MG63 (cell line): ENCODE results near the gene RAP1A. TPM values are rescaled to one million over a fixed set of nuclear protein-coding genes. Genes with fewer than 3 reads are reported as not detected.
A peak's percentile ranks its signal among the peaks of the same experiment; 100 is the strongest.

Experiments
- DNase-seq: peaks from one replicate; pipeline ENCODE4 v3.0.0-alpha.2; 2020
- H3K27me3 ChIP-seq: fragments of 250-450 bp; sonication (Bioruptor Pico); 2 replicates; pipeline ENCODE4 v1.5.1; 2020; ENCODE audit warnings: mild to moderate bottlenecking, moderate library complexity
- H3K36me3 ChIP-seq: fragments of 250-450 bp; sonication (Bioruptor Pico); 2 replicates; pipeline ENCODE4 v1.5.1; 2020; ENCODE audit warnings: mild to moderate bottlenecking, moderate library complexity
- H3K4me3 ChIP-seq: fragments of 250-450 bp; sonication (Bioruptor Pico); 2 replicates; pipeline ENCODE4 v1.5.1; 2020; ENCODE audit warnings: mild to moderate bottlenecking, moderate library complexity
- H3K9me3 ChIP-seq: fragments of 250-450 bp; sonication (Bioruptor Pico); 2 replicates; pipeline ENCODE4 v1.5.1; 2020; ENCODE audit warnings: mild to moderate bottlenecking, moderate library complexity
- total RNA-seq: library from RNA; depleted of rRNA; stranded (reverse); fragments of >200 nt; shearing (Covaris generic); gene quantifications from 2 replicates; pipeline ENCODE4 v1.2.3, GENCODE V29; 2014; ENCODE audit warnings: low replicate concordance

Gene RAP1A
- total RNA-seq, 1 experiment from 2014 or later = 20.6 TPM

- DNase-seq = no peak
- no peaks in the 10 kb centered on the region; the same call in none of the 2 replicates for H3K36me3 ChIP-seq
- no peak overlapping the region for H3K4me3 ChIP-seq
- H3K27me3 ChIP-seq = no peaks in the 10 kb centered on the region
- H3K9me3 ChIP-seq = peaks cover 2% of the 10 kb centered on the region; the same call in 1 of the 2 replicates
These were observed 20.1 kb downstream of the RAP1A start for GRCh38 chr1:111639602-111640198.

GRCh38 chr1:111643097-111643496 is 23.5 kb downstream of the RAP1A start:
- DNase-seq = no peak
- Histone ChIP-seq H3K4me3 (no peak overlapping the region), H3K9me3 (peaks cover 2% of the 10 kb centered on the region; the same call in 1 of the 2 replicates), H3K36me3 (no peaks in the 10 kb centered on the region; the same call in none of the 2 replicates), H3K27me3 (no peaks in the 10 kb centered on the region)

GRCh38 chr1:111643696-111644095 is 24.1 kb downstream of the RAP1A start:
- Histone ChIP-seq H3K27me3 (no peaks in the 10 kb centered on the region), H3K4me3 (no peak overlapping the region), H3K36me3 (no peaks in the 10 kb centered on the region; the same call in none of the 2 replicates), H3K9me3 (peaks cover 2% of the 10 kb centered on the region; the same call in 1 of the 2 replicates)
- no peak for DNase-seq

GRCh38 chr1:111644506-111644905 is 24.9 kb downstream of the RAP1A start:
- no peaks in the 10 kb centered on the region; the same call in none of the 2 replicates for H3K36me3 ChIP-seq
- peaks cover 2% of the 10 kb centered on the region; the same call in 1 of the 2 replicates for H3K9me3 ChIP-seq
- no peaks in the 10 kb centered on the region for H3K27me3 ChIP-seq
- no peak for DNase-seq
- no peak overlapping the region for H3K4me3 ChIP-seq

GRCh38 chr1:111647736-111648135 is 28.1 kb downstream of the RAP1A start:
- H3K27me3 ChIP-seq = no peaks in the 10 kb centered on the region
- no peaks in the 10 kb centered on the region; the same call in 1 of the 2 replicates for H3K36me3 ChIP-seq
- H3K9me3 ChIP-seq = no peaks in the 10 kb centered on the region
- no peak for DNase-seq
- no peak overlapping the region for H3K4me3 ChIP-seq

- H3K4me3 ChIP-seq = no peak overlapping the region
- H3K27me3 ChIP-seq = no peaks in the 10 kb centered on the region
- no peaks in the 10 kb centered on the region; the same call in 1 of the 2 replicates for H3K36me3 ChIP-seq
- no peaks in the 10 kb centered on the region for H3K9me3 ChIP-seq
- no peak for DNase-seq
These were observed 29.2 kb downstream of the RAP1A start for GRCh38 chr1:111648806-111649205.

GRCh38 chr1:111649227-111649626 is 29.6 kb downstream of the RAP1A start:
- Histone ChIP-seq H3K27me3 (no peaks in the 10 kb centered on the region), H3K4me3 (no peak overlapping the region), H3K9me3 (no peaks in the 10 kb centered on the region), H3K36me3 (no peaks in the 10 kb centered on the region; the same call in 1 of the 2 replicates)
- DNase-seq = no peak

GRCh38 chr1:111649648-111650047 is 30.1 kb downstream of the RAP1A start:
- Histone ChIP-seq H3K36me3 (no peaks in the 10 kb centered on the region), H3K4me3 (no peak overlapping the region), H3K9me3 (no peaks in the 10 kb centered on the region), H3K27me3 (no peaks in the 10 kb centered on the region)
- DNase-seq = no peak

- H3K27me3 ChIP-seq = no peaks in the 10 kb centered on the region
These were observed 34.1 kb downstream of the RAP1A start for GRCh38 chr1:111653709-111654108.

GRCh38 chr1:111654839-111655238 is 35.2 kb downstream of the RAP1A start:
- no peak overlapping the region for H3K4me3 ChIP-seq
- no peaks in the 10 kb centered on the region for H3K36me3 ChIP-seq
- H3K27me3 ChIP-seq = no peaks in the 10 kb centered on the region
- H3K9me3 ChIP-seq = no peaks in the 10 kb centered on the region
- DNase-seq = no peak

More at GRCh38 chr1:111653709-111654108, 34.1 kb downstream of the RAP1A start:
- no peak for DNase-seq
- Histone ChIP-seq H3K9me3 (no peaks in the 10 kb centered on the region), H3K4me3 (no peak overlapping the region), H3K36me3 (no peaks in the 10 kb centered on the region)

- DNase-seq = peak; percentile 8
- Histone ChIP-seq H3K36me3 (no peaks in the 10 kb centered on the region), H3K9me3 (no peaks in the 10 kb centered on the region), H3K27me3 (no peaks in the 10 kb centered on the region), H3K4me3 (no peak overlapping the region)
These were observed 36.8 kb downstream of the RAP1A start for GRCh38 chr1:111656086-111657017.

GRCh38 chr1:111658622-111659021 is 39.0 kb downstream of the RAP1A start:
- Histone ChIP-seq H3K4me3 (no peak overlapping the region), H3K27me3 (no peaks in the 10 kb centered on the region), H3K36me3 (no peaks in the 10 kb centered on the region), H3K9me3 (no peaks in the 10 kb centered on the region)
- DNase-seq = no peak

- Histone ChIP-seq H3K4me3 (no peak overlapping the region), H3K36me3 (no peaks in the 10 kb centered on the region), H3K27me3 (no peaks in the 10 kb centered on the region), H3K9me3 (no peaks in the 10 kb centered on the region)
- peak; percentile 25 for DNase-seq
These were observed 40.9 kb downstream of the RAP1A start for GRCh38 chr1:111660204-111661150.

- Histone ChIP-seq H3K4me3 (no peak overlapping the region), H3K9me3 (no peaks in the 10 kb centered on the region), H3K36me3 (no peaks in the 10 kb centered on the region), H3K27me3 (no peaks in the 10 kb centered on the region)
- DNase-seq = no peak
These were observed 45.1 kb downstream of the RAP1A start for GRCh38 chr1:111664652-111665051.

- Histone ChIP-seq H3K36me3 (no peaks in the 10 kb centered on the region), H3K27me3 (no peaks in the 10 kb centered on the region)
- DNase-seq = no peak
These were observed 45.9 kb downstream of the RAP1A start for GRCh38 chr1:111665497-111665896.

GRCh38 chr1:111666828-111667227 is 47.2 kb downstream of the RAP1A start:
- DNase-seq = no peak

More at GRCh38 chr1:111665497-111665896, 45.9 kb downstream of the RAP1A start:
- Histone ChIP-seq H3K4me3 (no peak overlapping the region), H3K9me3 (no peaks in the 10 kb centered on the region)

More at GRCh38 chr1:111666828-111667227, 47.2 kb downstream of the RAP1A start:
- Histone ChIP-seq H3K27me3 (no peaks in the 10 kb centered on the region), H3K9me3 (no peaks in the 10 kb centered on the region), H3K4me3 (no peak overlapping the region), H3K36me3 (no peaks in the 10 kb centered on the region)
